Measurements from ENCODE around the gene PNPLA2.

The PNPLA2 gene

DNA sequence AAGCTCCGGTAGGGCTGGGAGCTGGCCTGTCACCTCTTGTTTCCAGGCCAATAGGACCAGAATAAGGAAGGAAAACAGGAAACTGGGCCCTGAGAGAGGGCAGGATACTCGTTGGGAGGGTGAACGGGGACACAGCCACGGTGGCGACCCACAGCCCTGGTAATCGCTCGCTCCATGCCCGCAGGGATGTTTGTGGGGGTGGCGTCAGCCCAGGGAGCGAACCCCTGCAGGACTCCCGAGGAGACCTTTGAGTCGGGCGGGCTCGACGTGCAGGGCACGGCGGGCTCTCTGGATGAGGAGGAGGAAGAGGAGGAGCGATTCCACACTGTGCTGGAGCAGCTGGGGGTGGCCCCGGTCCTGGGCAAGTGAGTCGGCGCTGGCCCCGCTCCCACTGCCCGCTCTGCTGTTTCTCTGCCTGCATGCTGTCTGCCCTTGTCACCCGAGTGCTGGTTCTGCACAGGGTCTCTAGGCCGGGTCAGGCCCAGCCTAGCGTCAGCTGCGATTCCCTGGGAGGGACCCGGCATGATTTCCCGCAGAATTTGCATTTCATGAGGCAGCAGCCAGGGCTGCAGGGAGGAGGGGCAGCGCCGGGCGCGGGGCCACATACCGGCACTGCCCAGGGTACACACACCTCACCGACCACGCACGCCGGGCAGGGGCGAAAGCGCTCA, 10.6 kb downstream of the PNPLA2 start:
- no peak for DNase-seq (ENCODE audit: low read depth in 2 of 2, low spot score in 1 of 2)

DNA sequence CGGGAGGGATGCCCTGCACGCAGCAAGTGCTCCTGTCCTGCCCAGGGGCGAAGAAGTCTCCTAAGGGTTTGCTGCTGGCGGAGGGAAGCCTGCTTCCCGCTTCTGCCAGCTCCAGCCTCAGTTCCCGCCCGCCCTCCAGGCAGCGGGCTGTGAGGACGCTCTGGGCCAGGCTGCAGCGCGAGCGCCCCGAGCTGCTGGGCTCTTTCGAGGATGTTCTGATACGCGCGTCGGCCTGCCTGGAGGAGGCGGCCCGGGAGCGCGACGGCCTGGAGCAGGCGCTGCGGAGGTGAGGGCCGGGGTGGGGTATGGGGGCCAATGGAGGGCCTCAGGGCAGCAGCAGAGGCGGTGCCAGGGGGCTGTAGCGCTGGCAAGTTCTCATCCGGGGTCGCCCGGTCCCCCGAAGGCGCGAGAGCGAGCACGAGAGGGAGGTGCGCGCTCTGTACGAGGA, 11.2 kb downstream of the PNPLA2 start:
- DNase-seq (ENCODE audit: low read depth in 2 of 2, low spot score in 1 of 2) = no peak

DNA sequence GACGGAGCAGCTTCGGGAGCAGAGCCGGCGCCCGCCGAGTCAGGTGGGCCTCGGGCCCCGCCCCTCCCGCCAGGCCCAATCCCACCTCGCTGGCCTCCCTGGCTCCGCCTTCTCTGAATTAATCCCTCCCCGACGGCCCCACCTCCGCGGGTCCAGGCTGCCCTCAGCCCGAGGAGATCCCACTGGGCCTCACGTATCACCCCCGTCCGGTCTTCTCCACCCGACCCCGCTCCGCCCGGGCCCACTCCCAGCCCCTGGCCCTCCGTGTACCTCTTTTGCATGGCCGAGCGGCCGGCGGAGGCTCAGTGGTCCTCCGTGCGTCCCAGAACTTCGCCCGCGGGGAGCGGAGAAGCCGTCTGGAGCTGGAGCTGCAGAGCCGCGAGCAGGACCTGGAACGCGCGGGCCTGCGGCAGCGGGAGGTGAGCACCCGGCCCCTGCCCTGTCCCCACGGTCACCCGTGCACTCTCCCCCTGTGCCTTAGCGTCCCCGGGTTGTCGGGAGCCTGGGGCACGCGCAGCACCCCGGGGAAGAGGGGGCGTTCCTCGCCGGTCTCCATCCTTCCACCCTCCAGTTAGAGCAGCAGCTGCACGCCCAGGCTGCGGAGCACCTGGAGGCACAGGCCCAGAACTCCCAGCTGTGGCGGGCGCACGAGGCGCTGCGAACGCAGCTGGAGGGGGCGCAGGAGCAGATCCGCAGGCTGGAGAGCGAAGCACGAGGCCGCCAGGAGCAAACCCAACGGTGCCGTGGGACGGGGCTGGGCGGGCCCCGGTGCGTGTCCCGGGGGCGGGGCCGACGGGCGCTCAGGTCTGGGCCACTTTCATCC, 11.8 kb downstream of the PNPLA2 start:
- DNase-seq (ENCODE audit: low read depth in 2 of 2, low spot score in 1 of 2) = peak in 1 of 2 donors; percentile 41

DNA sequence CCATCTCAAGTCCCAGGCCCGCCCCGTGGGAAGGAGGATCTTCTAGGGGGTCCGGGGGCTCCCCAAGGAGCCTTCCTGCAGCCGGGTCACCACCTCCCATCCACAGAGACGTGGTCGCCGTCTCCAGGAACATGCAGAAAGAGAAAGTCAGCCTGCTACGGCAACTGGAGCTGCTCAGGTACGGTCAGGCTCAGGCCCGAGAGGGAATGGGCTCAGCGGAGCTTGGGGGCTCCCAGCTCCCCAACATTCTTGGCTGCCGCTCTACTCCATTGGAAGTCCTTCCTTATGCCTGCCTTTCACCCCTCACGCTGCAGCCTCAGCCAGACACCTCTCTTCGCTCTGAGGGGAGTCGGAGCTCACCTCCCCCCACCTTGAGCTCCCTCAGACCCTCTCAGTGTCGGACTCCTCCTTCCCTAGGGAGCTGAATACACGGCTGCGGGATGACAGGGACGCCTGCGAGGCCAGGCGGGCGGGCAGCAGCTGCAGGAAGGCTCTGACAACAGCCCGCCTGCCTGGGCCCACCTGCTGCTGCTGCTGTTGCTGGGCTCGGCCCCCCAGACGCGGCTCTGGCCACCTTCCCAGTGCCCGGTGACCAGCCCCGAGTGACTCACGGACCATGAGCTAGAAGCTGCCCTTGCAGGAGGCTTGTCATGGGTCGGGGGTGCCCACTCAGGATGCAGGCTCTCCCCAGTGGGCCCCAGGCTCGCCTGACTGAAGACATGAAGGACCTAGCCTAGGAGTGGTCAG, 12.6 kb downstream of the PNPLA2 start:
- no peak for DNase-seq (ENCODE audit: low read depth in 2 of 2, low spot score in 1 of 2)

DNA sequence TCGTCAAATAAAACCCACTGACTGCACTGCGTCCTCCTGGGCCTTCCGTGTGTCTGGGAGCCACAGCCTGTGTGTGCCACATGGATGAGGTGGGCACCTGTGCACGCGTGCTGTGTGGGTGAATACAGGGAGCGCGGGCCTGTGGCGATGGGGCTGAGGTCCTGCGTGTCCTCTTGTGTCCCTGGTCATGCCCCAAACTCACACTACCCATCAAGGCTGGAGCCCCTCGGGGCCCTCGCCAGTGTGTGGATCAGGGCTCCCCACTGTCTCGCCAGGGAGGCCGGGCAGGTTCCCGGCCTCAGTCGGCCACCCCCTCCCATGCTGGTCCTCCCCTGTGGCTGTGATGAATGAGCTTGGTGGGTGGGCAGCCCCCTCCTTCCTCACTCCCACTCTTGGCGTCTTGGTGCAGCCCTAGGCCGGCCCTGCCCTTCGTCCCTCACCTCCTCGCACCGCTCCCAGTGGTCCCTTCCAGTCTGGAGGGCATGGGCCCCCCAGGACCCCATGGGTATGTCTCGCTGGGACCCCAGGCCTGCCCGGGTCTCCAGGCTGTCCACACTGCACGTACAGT, 13.3 kb downstream of the PNPLA2 start:
- DNase-seq (ENCODE audit: low read depth in 2 of 2, low spot score in 1 of 2) = no peak

DNA sequence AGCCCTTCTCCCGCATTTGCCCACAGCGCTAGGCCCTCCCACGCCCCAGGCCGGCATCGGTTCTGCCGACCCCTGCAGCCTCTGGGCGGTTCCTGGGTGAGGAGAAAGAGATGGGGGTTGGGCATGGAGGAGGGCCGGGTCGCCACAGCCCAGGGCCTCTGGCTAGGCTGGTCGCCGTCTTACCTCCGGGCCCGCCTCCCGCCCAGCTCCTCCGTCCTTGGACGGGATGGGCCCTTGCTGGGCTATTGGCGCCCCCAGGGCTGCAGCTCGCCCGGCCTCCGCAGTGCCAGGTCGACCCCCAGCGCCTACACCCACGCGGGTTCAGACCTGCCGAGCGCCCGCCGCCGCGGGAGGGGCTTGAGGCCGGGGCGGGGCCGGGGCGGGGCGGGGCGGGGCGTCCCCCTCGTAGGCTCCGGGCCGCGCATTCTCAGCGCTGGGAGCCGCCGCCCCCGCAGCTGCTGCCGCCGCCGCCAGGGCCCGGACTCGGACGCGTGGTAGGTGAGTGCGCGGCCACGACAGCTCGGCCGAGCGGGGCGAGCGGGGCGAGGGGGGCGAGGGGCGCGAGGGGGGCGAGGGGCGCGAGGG, 13.9 kb downstream of the PNPLA2 start, which contains the start of gene CD151:
Gene CD151, plus strand, starts transcription at position 424 of the 585 bp plus-strand sequence. CDS start 3,118 bp downstream, outside the sequence.
- DNase-seq (ENCODE audit: low read depth in 2 of 2, low spot score in 1 of 2) = peak in 1 of 2 donors; percentile 29

DNA sequence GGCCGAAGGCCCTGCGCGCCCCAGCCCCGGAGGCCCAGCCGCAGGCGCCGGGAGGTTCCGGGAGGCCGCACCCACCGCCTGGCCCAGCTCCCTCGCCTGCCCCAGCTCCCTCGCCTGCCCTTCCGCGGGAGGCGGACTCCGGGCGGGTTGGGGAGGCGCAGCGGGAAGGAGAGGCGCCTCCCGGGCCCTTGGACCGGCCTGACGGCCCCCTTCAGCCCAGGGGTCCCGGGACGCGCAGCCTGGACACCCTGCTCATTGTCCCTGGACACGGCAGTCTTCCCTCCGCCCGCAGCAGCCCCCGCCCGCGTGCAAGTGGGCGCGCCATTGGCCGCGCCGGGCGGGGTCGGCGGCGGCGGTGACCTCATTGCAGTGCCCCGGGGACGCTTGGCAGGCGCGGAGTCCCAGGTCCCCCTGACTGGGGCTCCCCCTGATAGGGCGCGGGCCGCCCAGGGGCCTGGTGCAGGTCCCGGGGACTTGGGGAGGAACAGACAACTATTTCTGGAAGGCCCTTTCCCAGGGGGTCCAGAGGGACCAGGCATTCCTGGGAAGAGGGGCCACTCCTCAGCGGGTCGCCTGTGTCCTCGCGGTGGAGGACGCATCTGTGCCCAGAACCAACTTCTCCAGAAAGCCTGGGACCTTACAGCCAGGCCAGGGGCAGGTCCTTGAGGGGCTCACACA, 14.5 kb downstream of the PNPLA2 start:
- no peak for DNase-seq (ENCODE audit: low read depth in 2 of 2, low spot score in 1 of 2)

DNA sequence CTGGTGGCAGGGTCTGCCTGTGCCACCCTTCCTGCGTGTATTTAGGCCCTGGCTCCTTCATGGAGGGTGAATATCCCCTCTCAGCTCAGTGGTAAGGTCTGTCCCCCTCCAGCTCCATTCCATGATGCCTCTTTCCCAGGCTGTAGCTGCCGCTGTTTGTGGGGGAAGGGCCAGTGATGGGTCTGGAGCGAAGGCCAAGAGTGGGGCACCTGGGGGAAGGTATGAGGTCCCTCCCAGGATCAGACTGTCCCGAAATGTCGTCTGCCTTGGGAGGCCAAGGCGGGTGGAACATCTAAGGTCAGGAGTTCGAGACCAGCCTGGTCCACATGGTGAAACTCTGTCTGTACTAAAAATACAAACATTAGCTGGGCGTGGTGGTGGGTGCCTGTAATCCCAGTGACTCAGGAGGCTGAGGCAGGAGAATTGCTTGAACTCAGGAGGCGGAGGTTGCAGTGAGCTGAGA, 15.2 kb downstream of the PNPLA2 start:
- no peak for DNase-seq (ENCODE audit: low read depth in 2 of 2, low spot score in 1 of 2)

DNA sequence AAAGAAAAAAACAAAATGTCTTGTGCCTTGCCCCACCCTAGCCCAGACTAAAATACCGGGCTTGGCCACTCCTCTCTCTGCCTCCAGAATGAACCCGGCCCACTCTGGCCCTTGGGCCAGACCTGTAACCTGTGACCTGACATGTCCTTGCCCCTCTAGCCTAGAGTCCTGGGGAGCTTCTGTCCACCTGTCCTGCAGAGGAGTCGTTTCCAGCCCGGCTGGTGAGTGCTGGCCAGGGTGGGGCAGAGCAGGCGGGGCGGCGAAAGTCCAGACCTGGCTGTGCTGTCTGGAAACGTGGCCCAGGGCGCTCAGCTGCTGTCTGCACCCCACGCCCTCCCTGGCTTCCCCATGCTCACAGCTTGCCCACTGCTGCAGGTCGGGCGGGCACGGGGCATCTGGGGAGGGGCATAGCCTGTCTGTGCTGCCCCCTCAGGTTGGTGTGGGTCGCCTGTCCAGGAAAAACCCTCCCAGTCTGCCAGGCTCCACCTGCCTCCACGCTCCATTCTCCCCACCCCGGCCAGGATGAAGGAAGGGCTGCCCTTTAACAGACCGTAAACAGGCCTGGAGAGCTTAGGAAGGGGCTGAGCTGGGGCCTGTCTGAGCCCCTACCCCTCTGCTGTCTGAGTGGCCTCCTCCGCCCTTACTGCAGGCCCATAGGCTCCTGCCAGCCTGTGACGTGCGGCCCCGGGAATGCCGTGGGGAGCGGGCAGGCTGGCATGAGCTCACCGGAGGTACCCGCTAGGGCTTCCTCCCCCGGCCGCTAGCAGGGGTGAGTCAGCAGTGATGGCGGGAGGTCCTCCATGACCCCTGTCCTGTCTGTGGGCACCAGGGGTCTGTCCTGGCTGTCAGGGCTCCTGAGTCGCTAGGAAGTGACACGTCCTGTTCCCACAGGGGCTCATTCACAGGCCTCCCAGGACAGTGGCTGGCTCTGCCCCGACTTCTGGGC, 15.9 kb downstream of the PNPLA2 start:
- DNase-seq (ENCODE audit: low read depth in 2 of 2, low spot score in 1 of 2) = no peak

DNA sequence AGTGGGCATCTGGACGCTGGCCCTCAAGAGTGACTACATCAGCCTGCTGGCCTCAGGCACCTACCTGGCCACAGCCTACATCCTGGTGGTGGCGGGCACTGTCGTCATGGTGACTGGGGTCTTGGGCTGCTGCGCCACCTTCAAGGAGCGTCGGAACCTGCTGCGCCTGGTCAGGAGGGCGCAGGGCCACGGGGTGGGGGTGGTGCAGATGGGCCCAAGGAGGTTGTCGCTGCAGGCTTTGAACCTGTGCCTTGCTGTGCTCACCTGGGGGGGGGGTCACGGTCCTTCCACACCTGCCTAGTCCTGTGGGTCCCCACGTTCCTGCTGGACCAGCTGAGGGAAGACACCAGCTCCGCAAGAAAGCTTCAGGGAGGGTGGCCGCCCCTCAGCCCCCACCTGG, 17.6 kb downstream of the PNPLA2 start:
- DNase-seq (ENCODE audit: low read depth in 2 of 2, low spot score in 1 of 2) = no peak

DNA sequence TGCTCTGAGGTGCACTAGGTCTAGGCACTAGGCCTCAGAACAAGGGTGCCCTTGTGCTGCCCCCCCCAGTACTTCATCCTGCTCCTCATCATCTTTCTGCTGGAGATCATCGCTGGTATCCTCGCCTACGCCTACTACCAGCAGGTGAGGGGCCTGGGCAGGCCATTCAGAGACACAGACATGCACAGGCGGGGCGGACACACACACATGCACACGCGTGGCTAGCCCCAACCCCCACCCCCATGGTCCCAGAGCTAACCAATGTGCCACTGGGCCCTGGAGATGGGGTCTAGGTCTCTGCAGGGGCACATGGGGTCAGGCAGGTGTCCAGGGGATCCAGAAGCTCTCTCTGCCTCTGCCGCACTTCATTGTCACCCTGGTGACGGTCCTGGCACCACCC, 18.0 kb downstream of the PNPLA2 start:
- no peak for DNase-seq (ENCODE audit: low read depth in 2 of 2, low spot score in 1 of 2)

DNA sequence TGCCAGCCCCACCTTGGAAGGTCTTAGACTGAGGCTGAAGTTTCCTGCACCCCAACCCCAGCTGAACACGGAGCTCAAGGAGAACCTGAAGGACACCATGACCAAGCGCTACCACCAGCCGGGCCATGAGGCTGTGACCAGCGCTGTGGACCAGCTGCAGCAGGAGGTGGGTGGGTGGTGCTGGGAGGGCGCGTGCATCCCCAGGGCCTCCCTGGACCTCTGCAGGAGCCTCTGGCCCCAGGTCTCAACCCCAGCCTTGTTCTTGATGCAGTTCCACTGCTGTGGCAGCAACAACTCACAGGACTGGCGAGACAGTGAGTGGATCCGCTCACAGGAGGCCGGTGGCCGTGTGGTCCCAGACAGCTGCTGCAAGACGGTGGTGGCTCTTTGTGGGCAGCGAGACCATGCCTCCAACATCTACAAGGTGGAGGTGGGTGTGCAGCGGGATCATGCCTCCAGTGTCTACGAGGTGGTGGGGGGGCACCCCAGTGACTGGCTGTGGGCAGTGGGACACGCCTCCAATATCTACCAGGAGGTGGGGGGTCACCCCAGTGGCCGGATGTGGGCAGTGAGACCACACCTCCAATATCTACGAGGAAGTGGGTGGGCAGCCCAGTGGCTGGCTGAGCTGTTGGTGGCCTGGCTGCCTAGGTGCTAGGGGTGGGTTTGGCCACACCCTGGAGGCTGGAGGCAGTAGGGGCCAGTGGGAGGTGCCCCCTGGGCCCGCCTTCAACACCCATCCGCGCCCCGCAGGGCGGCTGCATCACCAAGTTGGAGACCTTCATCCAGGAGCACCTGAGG, 18.7 kb downstream of the PNPLA2 start:
- DNase-seq (ENCODE audit: low read depth in 2 of 2, low spot score in 1 of 2) = no peak

DNA sequence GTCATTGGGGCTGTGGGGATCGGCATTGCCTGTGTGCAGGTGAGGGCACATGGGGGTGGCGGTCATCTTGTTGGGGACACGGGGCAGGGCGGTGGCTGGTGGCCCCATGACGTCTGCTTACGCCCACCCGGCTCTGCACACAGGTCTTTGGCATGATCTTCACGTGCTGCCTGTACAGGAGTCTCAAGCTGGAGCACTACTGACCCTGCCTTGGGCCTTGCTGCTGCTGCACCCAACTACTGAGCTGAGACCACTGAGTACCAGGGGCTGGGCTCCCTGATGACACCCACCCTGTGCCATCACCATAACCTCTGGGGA, 19.2 kb downstream of the PNPLA2 start:
- DNase-seq (ENCODE audit: low read depth in 2 of 2, low spot score in 1 of 2) = no peak

DNA sequence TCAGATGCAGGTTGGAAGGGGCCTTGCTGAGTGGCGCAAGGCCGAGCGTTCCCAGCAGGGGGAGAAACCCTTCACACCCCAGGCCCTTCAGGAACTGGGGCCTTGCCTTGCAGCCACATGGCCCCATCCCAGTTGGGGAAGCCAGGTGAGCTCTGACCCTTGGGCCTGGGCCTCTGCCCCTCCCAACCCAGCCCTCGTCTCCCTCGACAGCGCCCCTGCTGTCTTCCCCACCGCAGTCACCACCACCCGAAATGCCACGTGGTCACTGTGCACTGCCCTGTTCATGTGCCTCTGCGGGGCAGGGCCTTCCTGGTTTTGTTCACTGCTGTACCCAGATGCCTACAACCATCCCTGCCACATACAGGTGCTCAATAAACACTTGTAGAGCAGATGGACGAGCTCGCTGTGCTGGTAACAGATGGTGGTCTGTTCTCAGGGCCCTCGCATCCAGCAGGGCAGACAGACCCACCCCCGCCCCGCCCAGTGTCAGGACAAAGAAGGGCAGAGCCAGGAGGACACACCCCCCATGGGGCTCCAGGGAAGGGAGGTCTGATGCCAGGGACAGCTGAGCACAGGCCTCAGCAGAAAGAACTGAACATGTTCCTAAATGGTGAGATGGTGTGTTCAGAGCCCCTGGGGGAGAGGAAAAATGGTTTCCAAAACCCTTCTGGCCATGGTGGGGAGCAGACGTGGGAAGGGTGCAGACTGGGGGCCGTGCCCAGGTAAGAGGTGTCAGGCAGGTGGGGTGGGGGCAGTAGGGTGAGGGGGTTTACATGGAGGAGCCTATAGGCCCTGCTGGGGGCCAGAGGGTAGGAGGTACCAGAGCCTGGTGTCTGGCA, 19.9 kb downstream of the PNPLA2 start:
- no peak for DNase-seq (ENCODE audit: low read depth in 2 of 2, low spot score in 1 of 2)

DNA sequence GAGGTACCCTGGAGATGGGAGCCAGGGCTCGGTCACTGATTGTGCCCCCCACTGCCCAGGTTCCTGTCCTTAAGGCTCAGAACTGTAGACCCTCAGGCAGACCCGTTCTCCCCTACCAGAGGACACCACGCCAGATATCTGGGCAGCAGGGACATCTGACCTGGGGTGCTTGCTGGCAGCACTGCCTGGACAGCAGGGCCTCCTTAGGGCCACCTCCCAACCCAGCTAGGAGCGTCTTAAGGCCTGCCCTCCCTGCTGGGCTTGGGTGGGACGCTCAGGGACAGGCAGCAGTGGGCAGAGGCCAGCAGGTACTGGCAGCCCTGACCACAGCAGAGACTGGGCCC, 20.5 kb downstream of the PNPLA2 start:
- DNase-seq (ENCODE audit: low read depth in 2 of 2, low spot score in 1 of 2) = no peak

DNA sequence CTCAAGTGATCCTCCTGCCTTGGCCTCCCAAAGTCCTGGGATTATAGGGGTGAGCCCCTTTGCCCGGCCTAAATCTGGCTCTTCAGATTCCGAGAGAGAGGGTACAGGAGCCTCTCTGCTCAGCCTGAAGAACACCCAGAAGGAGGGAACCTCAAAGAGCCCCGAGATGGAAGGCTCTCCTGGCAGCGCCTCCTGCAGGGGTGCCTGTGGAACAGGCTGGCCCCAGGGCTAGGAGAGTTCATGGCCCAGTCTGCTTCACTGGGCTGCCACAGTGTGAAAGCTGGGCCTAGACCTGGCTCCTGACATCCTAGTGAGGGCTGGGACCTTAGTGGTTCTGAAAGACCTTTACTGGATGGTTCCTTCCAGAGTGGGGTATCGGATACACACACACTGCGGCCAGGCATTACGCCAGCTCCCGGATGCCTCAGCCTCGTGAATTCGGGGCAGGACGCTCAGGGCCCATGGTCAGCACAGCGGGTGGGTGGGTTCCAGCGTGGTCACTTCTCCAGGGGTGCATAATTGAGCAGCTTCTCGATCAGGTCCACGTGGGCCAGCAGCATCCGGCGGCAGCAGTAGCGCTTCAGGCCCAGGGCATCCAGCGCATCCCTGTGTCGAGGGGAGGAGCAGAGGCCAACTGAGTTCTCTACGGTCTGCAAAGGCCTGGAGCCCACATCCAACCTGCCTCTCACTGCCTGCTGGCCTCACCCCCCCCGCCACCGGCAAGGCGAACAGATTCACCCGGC, 21.3 kb downstream of the PNPLA2 start:
- no peak for DNase-seq (ENCODE audit: low read depth in 2 of 2, low spot score in 1 of 2)

DNA sequence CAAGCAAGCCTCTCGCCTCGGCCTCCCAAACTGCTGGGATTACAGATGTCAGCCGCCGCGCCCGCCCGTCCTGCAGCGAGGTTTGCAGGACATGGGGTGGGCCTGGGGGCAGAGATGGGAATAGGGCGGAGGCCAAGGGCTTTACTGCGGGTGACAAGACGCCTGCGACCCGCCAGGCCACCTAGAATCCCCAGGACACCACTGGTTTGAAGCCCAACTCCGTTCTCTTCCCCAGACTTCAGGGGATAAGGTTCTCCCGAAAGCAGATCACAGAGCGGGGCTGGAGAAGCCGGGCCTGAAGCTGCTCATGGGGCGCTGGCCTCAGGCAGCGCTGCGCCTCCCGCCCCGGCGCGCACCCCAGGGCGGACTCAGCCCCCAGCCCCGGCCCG, 23.3 kb downstream of the PNPLA2 start:
- DNase-seq (ENCODE audit: low read depth in 2 of 2, low spot score in 1 of 2) = no peak

All from stimulated activated CD8-positive, alpha-beta memory T cell treated with anti-CD3 and anti-CD28 coated beads, Interleukin-4, amount 100 ng/mL, for 1 hour (primary cell).